BE2C (cell line): Measurements from ENCODE around the gene BGN. TPM values are rescaled to one million over a fixed set of nuclear protein-coding genes. Genes with fewer than 3 reads are reported as not detected.

ENCODE experiments used
- DNase-seq: peaks from one replicate; pipeline ENCODE4 v3.0.0-alpha.2; 2020
- H3K27me3 ChIP-seq: fragments of 250-450 bp; sonication (Bioruptor Pico); 2 replicates; pipeline ENCODE4 v1.5.1; 2020; ENCODE audit warnings: mild to moderate bottlenecking
- H3K36me3 ChIP-seq: fragments of 250-450 bp; sonication (Bioruptor Pico); 2 replicates; pipeline ENCODE4 v1.5.1; 2020; ENCODE audit warnings: mild to moderate bottlenecking
- H3K4me1 ChIP-seq: fragments of 250-450 bp; sonication (Bioruptor Pico); 2 replicates; pipeline ENCODE4 v1.5.1; 2020
- H3K4me3 ChIP-seq: 2 replicates; pipeline ENCODE4 v1.5.1; 2011; ENCODE audit warnings: low read depth, low read length
- H3K9me3 ChIP-seq: fragments of 250-450 bp; sonication (Bioruptor Pico); 2 replicates; pipeline ENCODE4 v1.5.1; 2020
- polyA plus RNA-seq: library from polyadenylated mRNA; unstranded; fragments of >200 nt; gene quantifications from one replicate; pipeline ENCODE4 v1.2.1, GENCODE V29; 2012; ENCODE audit warnings: low read depth, missing spikeins; ENCODE audit not compliant: insufficient read length, insufficient read depth
- TF ChIP-seq, protein P1 (sequence below): IDR thresholded peaks from 2 replicates; pipeline ENCODE4 v1.5.1; 2012; ENCODE audit warnings: mild to moderate bottlenecking, low read depth, low read length

BGN gene
- 54.0 TPM for polyA plus RNA-seq

DNA sequence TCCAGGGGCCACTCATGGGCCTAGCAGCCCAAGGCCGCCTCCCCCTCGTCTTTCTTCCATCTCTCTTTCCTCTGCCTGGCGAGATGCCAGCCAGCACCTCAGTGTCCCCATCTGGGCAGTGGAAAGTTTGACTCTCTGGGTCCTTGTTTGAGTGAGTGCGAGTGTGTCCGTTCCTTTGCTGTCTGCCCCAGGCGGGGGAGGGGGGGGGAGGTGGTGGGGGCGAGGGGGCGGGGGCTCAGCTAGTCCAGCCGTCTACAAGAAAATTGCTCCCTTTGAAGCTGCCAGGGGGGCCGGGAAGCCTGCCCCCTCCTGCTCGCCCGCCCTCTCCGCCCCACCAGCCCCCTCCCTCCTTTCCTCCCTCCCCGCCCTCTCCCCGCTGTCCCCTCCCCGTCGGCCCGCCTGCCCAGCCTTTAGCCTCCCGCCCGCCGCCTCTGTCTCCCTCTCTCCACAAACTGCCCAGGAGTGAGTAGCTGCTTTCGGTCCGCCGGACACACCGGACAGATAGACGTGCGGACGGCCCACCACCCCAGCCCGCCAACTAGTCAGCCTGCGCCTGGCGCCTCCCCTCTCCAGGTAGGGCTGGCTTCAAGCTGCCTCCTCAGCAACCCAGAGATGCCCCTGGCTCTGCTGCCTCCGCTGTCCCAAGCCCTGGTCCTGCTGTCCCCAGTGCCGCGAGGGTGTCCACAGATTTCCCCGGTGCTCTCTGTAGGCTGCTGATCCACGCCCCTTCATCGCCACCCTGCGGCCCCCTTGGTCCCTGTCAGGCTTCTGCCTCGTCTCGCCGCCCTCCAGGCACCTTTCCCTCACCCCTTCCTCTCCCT is at the start of gene BGN:
Gene BGN (plus strand): TSS at position 440 of the 821 bp plus-strand sequence. CDS start 9,652 bp downstream, outside the sequence.
- DNase-seq: peak; percentile 80
- TF ChIP-seq, protein P1, sequence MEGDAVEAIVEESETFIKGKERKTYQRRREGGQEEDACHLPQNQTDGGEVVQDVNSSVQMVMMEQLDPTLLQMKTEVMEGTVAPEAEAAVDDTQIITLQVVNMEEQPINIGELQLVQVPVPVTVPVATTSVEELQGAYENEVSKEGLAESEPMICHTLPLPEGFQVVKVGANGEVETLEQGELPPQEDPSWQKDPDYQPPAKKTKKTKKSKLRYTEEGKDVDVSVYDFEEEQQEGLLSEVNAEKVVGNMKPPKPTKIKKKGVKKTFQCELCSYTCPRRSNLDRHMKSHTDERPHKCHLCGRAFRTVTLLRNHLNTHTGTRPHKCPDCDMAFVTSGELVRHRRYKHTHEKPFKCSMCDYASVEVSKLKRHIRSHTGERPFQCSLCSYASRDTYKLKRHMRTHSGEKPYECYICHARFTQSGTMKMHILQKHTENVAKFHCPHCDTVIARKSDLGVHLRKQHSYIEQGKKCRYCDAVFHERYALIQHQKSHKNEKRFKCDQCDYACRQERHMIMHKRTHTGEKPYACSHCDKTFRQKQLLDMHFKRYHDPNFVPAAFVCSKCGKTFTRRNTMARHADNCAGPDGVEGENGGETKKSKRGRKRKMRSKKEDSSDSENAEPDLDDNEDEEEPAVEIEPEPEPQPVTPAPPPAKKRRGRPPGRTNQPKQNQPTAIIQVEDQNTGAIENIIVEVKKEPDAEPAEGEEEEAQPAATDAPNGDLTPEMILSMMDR: peak; percentile 57
- Histone ChIP-seq H3K4me1 (peaks cover 12% of the 10 kb centered on the region), H3K36me3 (no peaks in the 10 kb centered on the region), H3K4me3 (peak within 1 kb of the TSS; percentile 55), H3K9me3 (no peaks in the 10 kb centered on the region), H3K27me3 (no peaks in the 10 kb centered on the region)

DNA sequence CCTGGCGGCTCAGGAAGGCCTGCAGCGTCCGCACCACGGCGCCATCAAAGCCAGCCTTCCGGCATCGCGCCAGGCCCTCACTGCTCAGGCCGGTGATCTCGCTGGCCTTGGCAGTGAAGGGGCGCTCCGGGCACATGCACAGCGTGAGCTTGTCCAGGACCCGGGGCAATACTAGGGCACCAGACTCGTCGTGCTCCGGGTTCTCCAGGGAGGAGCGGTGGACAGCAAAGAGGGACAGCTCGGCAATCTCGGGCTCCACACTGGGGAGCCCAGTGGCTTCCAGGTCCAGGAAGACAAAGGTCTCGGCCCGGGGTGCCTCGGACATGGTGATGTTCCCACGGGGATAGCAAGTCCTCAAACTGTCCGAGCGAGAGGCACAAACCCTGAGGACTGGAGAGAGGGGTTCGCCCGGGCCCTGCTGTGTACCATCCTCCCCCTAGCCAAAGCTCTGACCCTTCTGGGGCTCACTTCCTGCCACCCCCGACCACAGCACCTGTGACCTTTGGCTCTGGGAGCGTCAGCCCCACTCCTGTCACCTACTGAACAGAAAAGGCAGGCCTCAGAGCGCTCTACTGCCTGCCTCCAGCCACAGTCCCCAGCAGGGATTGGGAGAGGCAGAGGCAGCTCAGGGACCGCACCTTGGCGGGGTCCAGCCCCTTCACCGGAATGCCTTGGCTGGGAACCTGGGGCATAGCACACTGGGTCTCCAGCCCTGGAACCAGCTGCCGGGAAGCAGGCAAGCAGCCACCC is 49.5 kb upstream of the BGN start:
- no peaks in the 10 kb centered on the region for H3K27me3 ChIP-seq
- H3K9me3 ChIP-seq: no peaks in the 10 kb centered on the region
- H3K4me3 ChIP-seq: no peak overlapping the region
- no peaks in the 10 kb centered on the region for H3K4me1 ChIP-seq
- H3K36me3 ChIP-seq: no peaks in the 10 kb centered on the region
- DNase-seq: no peak
- TF ChIP-seq, protein P1: no peak

- Histone ChIP-seq H3K4me3 (no peak within 1 kb of the TSS), H3K36me3 (no peaks in the 10 kb centered on the region), H3K9me3 (no peaks in the 10 kb centered on the region), H3K4me1 (no peaks in the 10 kb centered on the region), H3K27me3 (no peaks in the 10 kb centered on the region)
- DNase-seq: no peak
- TF ChIP-seq, protein P1: no peak
These were observed 48.7 kb upstream of the BGN start, which contains the start of gene TREX2 for GRCh38 chrX:153445856-153446635. Gene TREX2, minus strand, starts transcription at chrX:153446056. Its CDS starts 626 bp downstream, at chrX:153445430.

DNA sequence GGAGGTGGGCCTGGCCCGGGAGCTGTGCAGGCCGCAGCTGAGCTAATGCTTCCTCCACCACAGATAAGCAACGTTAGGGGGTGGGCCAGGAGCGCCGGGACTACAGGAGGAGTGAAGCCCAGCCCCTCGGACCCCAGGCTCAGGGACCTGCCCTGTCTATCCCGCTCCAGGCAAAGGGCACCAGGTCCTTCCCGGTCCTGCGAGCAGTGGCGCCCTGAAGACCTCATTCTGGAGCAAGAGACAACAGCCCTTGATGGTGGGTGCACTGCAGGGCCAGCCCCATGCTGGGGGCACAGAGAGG is 48.2 kb upstream of the BGN start:
- H3K4me3 ChIP-seq: no peak overlapping the region
- TF ChIP-seq, protein P1: no peak
- H3K27me3 ChIP-seq: no peaks in the 10 kb centered on the region
- DNase-seq: no peak
- H3K36me3 ChIP-seq: no peaks in the 10 kb centered on the region
- H3K9me3 ChIP-seq: no peaks in the 10 kb centered on the region
- no peaks in the 10 kb centered on the region for H3K4me1 ChIP-seq

DNA sequence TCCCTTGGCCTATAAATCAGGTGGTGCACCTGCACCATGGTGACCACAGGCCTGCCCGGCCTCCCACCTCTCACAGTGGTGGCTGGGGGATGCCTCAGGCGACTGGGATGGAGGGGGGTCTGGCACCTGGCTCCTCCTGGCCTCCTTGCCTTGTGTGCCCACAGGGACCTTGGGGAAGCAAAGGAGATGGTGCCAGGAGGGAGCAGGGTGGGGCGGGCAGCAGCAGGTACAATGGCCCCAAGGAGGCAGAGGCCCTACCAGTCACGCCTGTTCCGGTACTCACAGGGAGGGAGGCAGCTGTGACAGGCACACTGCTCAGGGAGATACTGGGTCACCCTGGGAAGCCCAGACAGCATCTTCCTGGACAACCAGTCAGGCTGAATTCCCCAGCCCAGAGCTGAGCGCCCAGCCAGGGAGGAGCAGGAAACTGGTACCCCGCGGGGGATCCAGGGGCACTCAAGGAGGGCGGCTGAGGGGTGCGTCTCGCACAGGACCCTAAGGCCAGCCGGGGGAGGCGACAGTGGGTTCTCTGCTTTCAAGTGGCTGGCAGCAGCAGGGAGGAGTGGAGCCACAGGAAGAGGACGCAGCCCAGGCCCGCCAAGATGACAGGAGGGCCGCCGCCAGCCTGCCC is 47.7 kb upstream of the BGN start:
- TF ChIP-seq, protein P1: no peak
- H3K4me1 ChIP-seq: no peaks in the 10 kb centered on the region
- DNase-seq: no peak
- no peaks in the 10 kb centered on the region for H3K27me3 ChIP-seq
- no peak overlapping the region for H3K4me3 ChIP-seq
- H3K36me3 ChIP-seq: no peaks in the 10 kb centered on the region
- H3K9me3 ChIP-seq: no peaks in the 10 kb centered on the region
